ENCODE data around the gene IGFBP7. TPM values are rescaled to one million over a fixed set of nuclear protein-coding genes. Genes with fewer than 3 reads are reported as not detected.
A peak's percentile ranks its signal among the peaks of the same experiment; 100 is the strongest.

The IGFBP7 gene
- total RNA-seq, 1 experiment from 2014 or later = not detected

GRCh38 chr4:57113870-57114269 is 3.7 kb upstream of the IGFBP7 start:
- DNase-seq (ENCODE audit: low spot score) = no peak
- intact Hi-C loops (cut with micrococcal nuclease; ENCODE audit: unreplicated experiment) = loop anchor here (10.0 kb wide), 1 partner anchor 79 kb away; no protein-coding TSS in a partner anchor
- TF ChIP-seq EZH2 (IDR thresholded peaks at IDR 0.05; ENCODE audit: borderline replicate concordance, low read depth, low read length, poor library complexity, severe bottlenecking) = no peak
- TF ChIP-seq CTCF (conservative IDR thresholded peaks at IDR 0.05; ENCODE audit: low read depth, low read length) = no peak
- Histone ChIP-seq H3K27ac (ENCODE audit: low read depth, low read length, poor library complexity, severe bottlenecking) (no peak overlapping the region), H3K4me3 (ENCODE audit: low read depth, low read length, poor library complexity, severe bottlenecking) (no peak overlapping the region), H3K27me3 (replicated peaks; ENCODE audit: insufficient read depth, low read depth, low read length, poor library complexity) (peaks cover 36% of the 10 kb centered on the region), H3K36me3 (ENCODE audit: insufficient read depth, low read length, poor library complexity, severe bottlenecking) (no peaks in the 10 kb centered on the region), H3K9me3 (ENCODE audit: low read depth, low read length, poor library complexity, severe bottlenecking) (no peaks in the 10 kb centered on the region), H3K4me1 (ENCODE audit: insufficient read depth, low read length, poor library complexity, severe bottlenecking) (no peaks in the 10 kb centered on the region)
- POLR2A ChIA-PET (ENCODE audit: low non-redundant PET) = no interaction called here
- CTCF ChIA-PET = no interaction called here
- BruUV-seq (replicated peaks) = no TSS peak

- no peaks in the 10 kb centered on the region for H3K36me3 ChIP-seq (ENCODE audit: insufficient read depth, low read length, poor library complexity, severe bottlenecking)
- CTCF ChIA-PET = no interaction called here
- H3K4me1 ChIP-seq (ENCODE audit: insufficient read depth, low read length, poor library complexity, severe bottlenecking) = no peaks in the 10 kb centered on the region
- peak; percentile 67 for DNase-seq (ENCODE audit: low spot score)
- peaks cover 46% of the 10 kb centered on the region for H3K27me3 ChIP-seq (replicated peaks; ENCODE audit: insufficient read depth, low read depth, low read length, poor library complexity)
- no peak overlapping the region for H3K27ac ChIP-seq (ENCODE audit: low read depth, low read length, poor library complexity, severe bottlenecking)
- intact Hi-C loops (cut with micrococcal nuclease; ENCODE audit: unreplicated experiment) = loop anchor here (10.0 kb wide), 1 partner anchor 76 kb away; no protein-coding TSS in a partner anchor
- BruUV-seq (replicated peaks) = no TSS peak
- TF ChIP-seq CTCF (conservative IDR thresholded peaks at IDR 0.05; ENCODE audit: low read depth, low read length) (no peak), EZH2 (IDR thresholded peaks at IDR 0.05; ENCODE audit: borderline replicate concordance, low read depth, low read length, poor library complexity, severe bottlenecking) (no peak)
- no peaks in the 10 kb centered on the region for H3K9me3 ChIP-seq (ENCODE audit: low read depth, low read length, poor library complexity, severe bottlenecking)
- POLR2A ChIA-PET (ENCODE audit: low non-redundant PET) = no interaction called here
- H3K4me3 ChIP-seq (ENCODE audit: low read depth, low read length, poor library complexity, severe bottlenecking) = peak overlapping the region; percentile 42
Observed at GRCh38 chr4:57110640-57111511, 691 bp upstream of the IGFBP7 start.

DNA sequence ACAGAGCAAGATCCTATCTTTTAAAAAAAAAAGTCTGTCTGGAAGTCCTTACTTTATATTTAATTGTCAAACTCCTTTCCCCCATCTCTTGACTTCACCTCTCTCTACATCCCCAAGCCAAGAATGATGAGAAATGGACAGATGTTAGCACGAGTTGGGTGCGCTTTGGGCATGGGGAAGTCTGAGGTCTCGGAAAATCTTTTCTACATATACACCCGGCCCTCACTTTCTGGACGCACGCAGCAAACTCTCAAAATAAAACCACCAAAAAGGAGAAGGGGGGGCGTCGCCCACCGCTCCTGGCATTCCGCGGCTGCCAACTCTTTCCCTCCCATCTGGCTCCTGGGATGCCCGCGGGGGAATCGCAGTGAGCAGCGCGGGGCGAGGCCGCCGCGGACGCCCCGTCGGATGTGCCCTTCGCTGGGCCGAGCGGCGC is 756 bp downstream of the IGFBP7 start:
- Histone ChIP-seq H3K27ac (ENCODE audit: low read depth, low read length, poor library complexity, severe bottlenecking) (no peak overlapping the region), H3K27me3 (replicated peaks; ENCODE audit: insufficient read depth, low read depth, low read length, poor library complexity) (peaks cover 46% of the 10 kb centered on the region), H3K36me3 (ENCODE audit: insufficient read depth, low read length, poor library complexity, severe bottlenecking) (no peaks in the 10 kb centered on the region), H3K4me1 (ENCODE audit: insufficient read depth, low read length, poor library complexity, severe bottlenecking) (no peaks in the 10 kb centered on the region), H3K4me3 (ENCODE audit: low read depth, low read length, poor library complexity, severe bottlenecking) (no peak overlapping the region), H3K9me3 (ENCODE audit: low read depth, low read length, poor library complexity, severe bottlenecking) (no peaks in the 10 kb centered on the region)
- ChIA-PET CTCF (no interaction called here), POLR2A (ENCODE audit: low non-redundant PET) (no interaction called here)
- TF ChIP-seq EZH2 (IDR thresholded peaks at IDR 0.05; ENCODE audit: borderline replicate concordance, low read depth, low read length, poor library complexity, severe bottlenecking) (peak; percentile 85), CTCF (conservative IDR thresholded peaks at IDR 0.05; ENCODE audit: low read depth, low read length) (no peak)
- intact Hi-C loops (cut with micrococcal nuclease; ENCODE audit: unreplicated experiment) = no loop called here
- no TSS peak for BruUV-seq (replicated peaks)
- DNase-seq (ENCODE audit: low spot score) = no peak

Measured in A673 (cell line).